Ovary (tissue), 9 donors: ENCODE measurements around the gene FGD5. TPM values are rescaled to one million over a fixed set of nuclear protein-coding genes. Genes with fewer than 3 reads are reported as not detected.

Experiments
- DNase-seq, 5 donors: peaks; one replicate each; pipeline ENCODE4 v3.0.0-alpha.2; 2019 to 2020
- H3K27ac ChIP-seq, 2 donors: fragments of 200-600 bp; one replicate each; pipeline versions ENCODE4 v1.5.1 to v1.8.0; 2019 to 2022
- H3K27me3 ChIP-seq: fragments of 200-600 bp; one replicate; pipeline ENCODE4 v1.8.0; 2022
- H3K36me3 ChIP-seq: fragments of 200-600 bp; sonication (generic); one replicate; pipeline ENCODE4 v1.5.1; 2019
- H3K4me1 ChIP-seq: one replicate; pipeline ENCODE4 v1.8.1; 2013; ENCODE audit warnings: mild to moderate bottlenecking, moderate library complexity; ENCODE audit not compliant: insufficient read depth
- H3K4me3 ChIP-seq: fragments of 200-600 bp; sonication (generic); one replicate; pipeline ENCODE4 v1.5.1; 2017
- H3K9me3 ChIP-seq, 2 donors: fragments of 200-600 bp in 1 of 2; sonication (generic) in 1 of 2; one replicate each; pipeline versions ENCODE4 v1.5.1 to v1.8.1; 2013 to 2019; ENCODE audit warnings: mild to moderate bottlenecking in 1 of 2, moderate library complexity in 1 of 2
- CTCF ChIP-seq, 3 donors: fragments of 450-650 bp in 2 of 3; fragments of 200-600 bp in 1 of 3; IDR thresholded peaks; one replicate each; pipeline versions ENCODE4 v1.5.1 to v1.8.0; 2016 to 2022; ENCODE audit warnings: antibody characterized with exemption in 3 of 3, mild to moderate bottlenecking in 1 of 3
- EP300 ChIP-seq: sonication (generic); formaldehyde crosslinking; IDR thresholded peaks from one replicate; pipeline ENCODE4 v1.6.1; 2017; ENCODE audit warnings: antibody characterized with exemption
- POLR2A ChIP-seq: fragments of 450-650 bp; IDR thresholded peaks from one replicate; pipeline ENCODE4 v1.6.1; 2017; ENCODE audit warnings: antibody characterized with exemption, mild to moderate bottlenecking, moderate library complexity
- WGBS, 3 donors: extraction: QIAGEN DNeasy Blood & Tissue Kit in 1 of 3; methylation state at CpG; one replicate each; pipeline versions ENCODE4 v1.1.5 to v1.1.7; 2013 to 2017; 5-methylcytosine and 5-hydroxymethylcytosine counted together
- intact Hi-C, 4 donors: fragments of 100-400 bp; cut with DNase I; formaldehyde crosslinking; loops; one replicate each; pipeline versions ENCODE4 v1.11.0 to v1.15.1; 2022 to 2023
- polyA plus RNA-seq, 2 donors: library from polyadenylated mRNA; stranded (reverse); fragments of 200-250 nt in 1 of 2; fragments of 350-450 nt in 1 of 2; fragmentation: Illumina TruSeq in 1 of 2; extraction: RNeasy Lipid Tissue Mini Kit (QIAGEN cat#74804) in 1 of 2; gene quantifications; one replicate each; pipeline ENCODE4 v1.2.3, GENCODE V29; 2013 to 2014
- total RNA-seq, 7 donors: library from RNA; depleted of rRNA in 2 of 7; stranded (reverse); fragments of >200 nt in 2 of 7; fragmentation: NEBNext Ultra II Directional in 3 of 7; extraction: Animal tissue kit (Norgen Biotek cat#: 25700) in 3 of 7; gene quantifications; one replicate each; pipeline versions ENCODE4 v1.1.0 to v1.2.4, GENCODE V29; 2016 to 2023
- donor health status: DM: no; HTN: no; CAD: no; lungs with moderate emphysema.
- donor health status: DM: no; HTN: no; CAD: no.
- donor health status: Bipolar disorder and iron deficiency.
- donor health status: DM: yes; HTN: yes; CAD: no.
- donor health status: DM: no; HTN: no; CAD: no.
- donor health status: DM: yes; HTN: yes; CAD: no.

FGD5 gene
- total and polyA plus RNA-seq, 9 donors: 5.1 to 38.3 (median 13.0) TPM

GRCh38 chr3:14774431-14774830, 44.3 kb upstream of the FGD5 start:
- peak in 2 of 5 donors; percentile 8 to 9 for DNase-seq
- no peaks in the 10 kb centered on the region for H3K9me3 ChIP-seq
- H3K36me3 ChIP-seq: no peaks in the 10 kb centered on the region
- intact Hi-C loops: no loop called here
- H3K4me1 ChIP-seq: no peaks in the 10 kb centered on the region
- 88 to 90% (median 90%) methylated on average over 12 of the region's 12 CpGs for WGBS, 3 donors
- TF ChIP-seq EP300: no peak
- no peak for TF ChIP-seq CTCF (IDR thresholded peaks at IDR 0.05)
- TF ChIP-seq POLR2A: no peak
- no peak overlapping the region for H3K4me3 ChIP-seq
- no peaks in the 10 kb centered on the region for H3K27me3 ChIP-seq
- no peak overlapping the region for H3K27ac ChIP-seq

- no peak overlapping the region for H3K27ac ChIP-seq
- WGBS, 3 donors: 90 to 95% (median 92%) methylated on average over 7 of the region's 7 CpGs
- H3K4me3 ChIP-seq: no peak overlapping the region
- H3K9me3 ChIP-seq: no peaks in the 10 kb centered on the region
- TF ChIP-seq POLR2A (no peak), EP300 (no peak), CTCF (IDR thresholded peaks at IDR 0.05) (no peak)
- no peaks in the 10 kb centered on the region for H3K36me3 ChIP-seq
- peak in 2 of 5 donors; percentile 1 to 2 for DNase-seq
- intact Hi-C loops: no loop called here
- H3K27me3 ChIP-seq: no peaks in the 10 kb centered on the region
- H3K4me1 ChIP-seq: no peaks in the 10 kb centered on the region
Observed at GRCh38 chr3:14775011-14775410, 43.8 kb upstream of the FGD5 start.

GRCh38 chr3:14775563-14775962, 43.2 kb upstream of the FGD5 start:
- TF ChIP-seq CTCF (IDR thresholded peaks at IDR 0.05) (no peak), EP300 (no peak), POLR2A (no peak)
- Histone ChIP-seq H3K4me1 (no peaks in the 10 kb centered on the region), H3K9me3 (no peaks in the 10 kb centered on the region), H3K4me3 (no peak overlapping the region), H3K27ac (no peak overlapping the region), H3K27me3 (no peaks in the 10 kb centered on the region), H3K36me3 (no peaks in the 10 kb centered on the region)
- WGBS, 3 donors: 90 to 93% (median 90%) methylated on average over 4 of the region's 4 CpGs
- intact Hi-C loops: no loop called here
- DNase-seq: peak in 2 of 5 donors; percentile 1 to 4

GRCh38 chr3:14779069-14779685, 39.6 kb upstream of the FGD5 start:
- intact Hi-C loops: no loop called here
- TF ChIP-seq EP300 (no peak), POLR2A (no peak), CTCF (IDR thresholded peaks at IDR 0.05) (no peak)
- Histone ChIP-seq H3K27me3 (no peaks in the 10 kb centered on the region), H3K4me1 (no peaks in the 10 kb centered on the region), H3K4me3 (no peak overlapping the region), H3K9me3 (no peaks in the 10 kb centered on the region), H3K36me3 (no peaks in the 10 kb centered on the region), H3K27ac (no peak overlapping the region)
- no peak for DNase-seq
- 93 to 97% (median 97%) methylated on average over 2 of the region's 2 CpGs for WGBS, 3 donors
